HG03066 (cell line): ENCODE measurements around the gene CPA1.
"Not testable (repeated sequence)": the region's sequence is repeated elsewhere in the genome, so short reads cannot be mapped to it uniquely, and the experiment has no call there.

Source experiments
- ATAC-seq: cut with Tn5 transposase; IDR thresholded peaks from one replicate; pipeline ENCODE4 v1.9.1; 2021; ENCODE audit warnings: low read depth; ENCODE audit not compliant: unreplicated experiment

Gene CPA1

GRCh38 chr7:130371046-130371445 lies 9.2 kb upstream of the CPA1 start:
- no peak for ATAC-seq

GRCh38 chr7:130372402-130373165 lies 7.7 kb upstream of the CPA1 start:
- no peak for ATAC-seq

DNA sequence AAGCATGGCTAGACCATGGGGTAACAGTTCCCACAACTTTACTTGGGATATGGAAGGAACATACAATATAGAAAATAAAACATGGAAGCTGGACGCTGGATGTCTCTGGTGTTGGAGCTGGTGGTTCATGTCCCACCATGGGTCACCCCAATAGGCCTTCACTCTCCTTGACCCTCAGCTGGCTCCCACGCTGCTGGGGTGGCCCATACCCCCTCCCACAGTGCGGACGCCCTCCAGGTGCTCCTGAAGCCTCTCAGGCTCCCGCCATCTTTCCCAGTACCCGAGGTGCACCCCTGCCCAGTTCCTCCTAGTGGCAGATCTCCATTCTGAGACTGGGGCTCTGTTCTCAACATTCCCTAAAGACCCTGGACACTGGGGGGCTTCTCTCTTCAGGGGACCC lies 5.8 kb upstream of the CPA1 start:
- ATAC-seq, result no peak

- ATAC-seq, result not testable (repeated sequence)
These were observed 3.8 kb upstream of the CPA1 start for GRCh38 chr7:130376461-130376860.

DNA sequence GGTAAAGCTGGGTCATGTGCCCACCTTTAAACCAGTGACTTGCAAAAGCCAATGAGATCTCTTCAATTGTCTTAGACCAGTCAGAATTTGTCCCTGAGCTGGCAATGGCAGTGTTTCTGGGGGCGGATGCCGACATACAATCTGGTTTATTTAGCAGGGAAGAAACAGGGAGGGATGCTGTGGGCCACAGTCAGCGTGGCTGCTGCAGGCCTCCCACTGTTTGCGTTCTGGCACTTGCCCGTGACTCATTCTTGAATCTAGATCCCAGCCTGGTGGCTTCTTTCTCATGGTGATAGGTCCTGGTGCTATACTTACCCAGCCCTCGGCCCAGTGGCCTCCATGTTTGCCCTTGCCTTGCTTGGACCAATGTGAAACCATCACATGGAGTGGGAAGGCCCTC lies 3.1 kb upstream of the CPA1 start:
- no peak for ATAC-seq

- no peak for ATAC-seq
These were observed 1.3 kb upstream of the CPA1 start for GRCh38 chr7:130379019-130379418.

- no peak for ATAC-seq
These were observed 768 bp upstream of the CPA1 start for GRCh38 chr7:130379532-130379920.

DNA sequence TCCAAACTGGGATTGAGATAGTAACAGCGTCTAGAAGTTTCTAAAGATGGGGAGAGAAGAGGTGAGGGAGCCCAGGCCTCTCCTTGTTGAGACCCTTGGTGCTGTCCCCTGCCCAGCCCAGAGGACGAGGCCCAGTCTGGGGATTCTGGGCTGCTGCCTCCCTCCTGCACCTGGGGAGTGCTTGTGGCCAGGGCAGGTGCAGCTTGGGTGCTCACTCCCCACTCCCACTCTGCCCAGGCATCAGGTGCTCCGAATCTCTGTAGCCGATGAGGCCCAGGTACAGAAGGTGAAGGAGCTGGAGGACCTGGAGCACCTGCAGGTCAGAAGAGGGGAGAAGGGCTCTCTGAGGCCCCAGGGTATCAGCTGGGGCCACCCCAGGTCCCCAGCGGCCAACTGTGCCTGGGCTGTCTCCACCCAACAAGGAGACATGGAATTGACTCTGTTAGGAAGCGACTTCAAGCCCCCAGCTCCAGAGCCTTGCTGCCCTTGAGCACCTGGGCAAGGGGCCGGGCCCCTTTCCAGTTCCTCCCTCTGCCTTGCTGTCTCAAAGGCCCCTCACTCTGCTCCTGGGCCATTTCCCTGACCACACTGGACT lies 664 bp downstream of the CPA1 start:
- ATAC-seq, result no peak

DNA sequence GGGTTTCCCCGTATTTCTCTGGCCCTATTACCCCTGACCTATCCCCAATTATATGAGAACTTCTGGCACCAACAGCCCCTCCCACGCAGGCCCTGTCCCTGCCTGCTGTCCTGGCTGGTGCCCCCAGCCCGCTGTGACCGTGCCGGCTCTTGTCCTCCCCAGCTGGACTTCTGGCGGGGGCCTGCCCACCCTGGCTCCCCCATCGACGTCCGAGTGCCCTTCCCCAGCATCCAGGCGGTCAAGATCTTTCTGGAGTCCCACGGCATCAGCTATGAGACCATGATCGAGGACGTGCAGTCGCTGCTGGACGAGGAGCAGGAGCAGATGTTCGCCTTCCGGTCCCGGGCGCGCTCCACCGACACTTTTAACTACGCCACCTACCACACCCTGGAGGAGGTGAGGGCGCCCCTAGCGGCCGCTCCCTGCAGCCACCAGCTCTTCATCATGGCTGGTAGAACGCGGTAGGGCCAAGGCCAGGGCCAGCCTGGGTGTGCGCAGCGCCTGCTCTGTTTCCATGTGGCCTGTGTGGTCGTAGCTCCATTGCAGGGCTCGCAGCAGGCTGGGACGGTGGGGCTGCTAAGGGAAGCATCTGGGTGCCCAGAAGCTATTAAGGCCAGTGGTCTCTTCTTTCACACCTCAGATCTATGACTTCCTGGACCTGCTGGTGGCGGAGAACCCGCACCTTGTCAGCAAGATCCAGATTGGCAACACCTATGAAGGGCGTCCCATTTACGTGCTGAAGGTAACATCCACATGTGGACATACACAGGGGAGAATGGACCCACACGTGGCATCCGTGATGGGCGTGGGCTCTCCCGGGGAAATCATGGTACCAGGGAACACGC lies 1.4 kb downstream of the CPA1 start:
- ATAC-seq, result no peak

- ATAC-seq, result no peak
These were observed 3.1 kb downstream of the CPA1 start for GRCh38 chr7:130383187-130383980.

DNA sequence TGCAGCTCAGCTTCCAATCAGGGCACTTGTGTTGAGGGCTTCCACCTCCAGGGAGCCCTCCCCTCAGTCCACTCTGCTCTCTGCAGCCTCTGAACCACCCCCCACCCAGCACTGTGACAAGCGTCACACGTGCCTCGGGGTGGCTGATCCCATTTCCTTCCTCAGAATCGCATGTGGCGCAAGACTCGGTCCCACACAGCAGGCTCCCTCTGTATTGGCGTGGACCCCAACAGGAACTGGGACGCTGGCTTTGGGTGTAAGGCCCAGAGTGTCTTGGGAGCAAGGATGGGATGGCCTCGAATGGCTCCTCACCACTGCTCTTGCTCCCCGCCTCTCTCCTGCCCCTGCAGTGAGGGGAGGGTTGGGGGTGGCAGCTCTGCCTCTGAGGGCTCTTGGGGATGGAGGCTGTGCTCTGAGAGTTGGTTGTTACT lies 4.1 kb downstream of the CPA1 start:
- no peak for ATAC-seq

- no peak for ATAC-seq
These were observed 4.7 kb downstream of the CPA1 start for GRCh38 chr7:130384841-130385599.

GRCh38 chr7:130385600-130386066 lies 5.3 kb downstream of the CPA1 start:
- no peak for ATAC-seq

- no peak for ATAC-seq
These were observed 6.6 kb downstream of the CPA1 start for GRCh38 chr7:130386876-130387275.

DNA sequence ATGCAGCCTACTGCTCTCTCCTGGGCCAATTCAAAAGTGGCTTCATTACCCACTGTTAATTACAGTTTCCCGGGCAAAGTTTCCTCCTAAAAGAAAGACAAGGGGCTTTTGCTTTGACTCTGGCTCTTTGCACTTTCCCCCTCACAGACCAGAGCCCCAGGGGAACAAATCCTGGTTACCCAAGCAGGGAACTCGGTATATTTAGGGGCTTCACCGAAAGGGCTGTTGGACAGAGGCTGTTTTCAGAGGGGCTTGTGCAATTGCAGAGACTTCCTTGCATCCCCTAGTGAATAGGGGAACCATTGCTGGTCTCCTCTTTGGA lies 7.0 kb downstream of the CPA1 start:
- ATAC-seq, result no peak

GRCh38 chr7:130387628-130388403 lies 7.5 kb downstream of the CPA1 start:
- ATAC-seq, result no peak

DNA sequence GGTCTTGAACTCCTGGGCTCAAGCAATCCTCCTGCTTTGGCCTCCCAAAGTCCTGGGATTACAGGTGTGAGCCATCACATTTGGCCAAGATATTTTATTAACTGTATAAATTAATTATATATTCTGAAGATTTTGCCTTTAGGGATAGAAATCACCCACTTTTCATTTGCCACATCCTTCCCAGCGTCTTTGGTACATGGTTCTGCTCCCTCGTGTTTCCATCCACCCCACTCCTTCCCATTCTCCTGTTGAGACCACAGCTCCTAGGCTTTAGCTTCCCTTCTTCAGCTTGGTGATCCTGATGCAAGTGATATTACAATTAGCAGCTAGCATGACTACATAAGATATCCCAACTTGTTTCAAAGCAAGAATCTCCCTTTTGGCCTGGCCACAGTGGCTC lies 8.4 kb downstream of the CPA1 start:
- ATAC-seq, result no peak

DNA sequence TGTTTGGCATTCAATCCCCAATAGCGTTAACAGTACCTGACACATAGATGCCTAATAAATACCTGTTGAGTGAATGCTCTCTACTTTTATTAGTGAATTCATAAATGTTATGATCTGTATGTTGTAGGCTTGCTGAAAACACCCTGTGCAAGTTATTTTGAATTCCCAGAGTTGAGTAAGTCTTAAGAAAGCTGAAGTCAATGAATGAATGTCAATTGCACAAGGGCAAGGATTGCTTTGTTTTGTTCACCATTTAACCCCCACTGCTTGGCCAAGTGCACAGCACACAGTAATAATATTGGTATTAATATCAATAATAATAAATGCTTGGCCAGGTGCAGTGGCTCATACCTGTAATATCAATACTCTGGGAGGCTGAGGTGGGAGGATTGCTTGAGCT lies 10.2 kb downstream of the CPA1 start:
- ATAC-seq, result no peak

DNA sequence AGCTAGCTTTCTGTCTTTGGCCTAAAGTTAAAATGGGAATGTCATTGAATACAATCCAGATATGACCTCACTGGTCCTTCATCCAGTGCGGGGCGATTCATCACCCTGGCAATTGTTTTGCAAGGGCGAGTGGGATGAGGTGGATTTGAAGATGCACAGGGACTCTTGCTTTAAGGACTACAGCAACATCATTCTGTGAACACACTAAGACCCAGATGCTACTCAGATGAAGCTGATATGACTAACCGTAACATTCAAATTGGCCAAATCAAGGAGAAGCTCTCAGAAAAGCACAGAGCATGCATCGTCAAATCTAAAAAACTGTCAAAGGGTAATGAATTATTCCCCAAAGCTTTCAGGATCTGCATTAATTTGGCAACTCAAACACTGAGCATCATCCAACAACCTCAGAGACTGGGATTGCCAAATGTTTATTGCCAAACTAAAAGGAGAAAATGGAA lies 12.8 kb downstream of the CPA1 start:
- ATAC-seq, result no peak
